Measurements from ENCODE around the gene CES2. TPM values are rescaled to one million over a fixed set of nuclear protein-coding genes. Genes with fewer than 3 reads are reported as not detected.
A peak's percentile ranks its signal among the peaks of the same experiment; 100 is the strongest.

The CES2 gene
- total RNA-seq, 1 donor, result 42.3 TPM

DNA sequence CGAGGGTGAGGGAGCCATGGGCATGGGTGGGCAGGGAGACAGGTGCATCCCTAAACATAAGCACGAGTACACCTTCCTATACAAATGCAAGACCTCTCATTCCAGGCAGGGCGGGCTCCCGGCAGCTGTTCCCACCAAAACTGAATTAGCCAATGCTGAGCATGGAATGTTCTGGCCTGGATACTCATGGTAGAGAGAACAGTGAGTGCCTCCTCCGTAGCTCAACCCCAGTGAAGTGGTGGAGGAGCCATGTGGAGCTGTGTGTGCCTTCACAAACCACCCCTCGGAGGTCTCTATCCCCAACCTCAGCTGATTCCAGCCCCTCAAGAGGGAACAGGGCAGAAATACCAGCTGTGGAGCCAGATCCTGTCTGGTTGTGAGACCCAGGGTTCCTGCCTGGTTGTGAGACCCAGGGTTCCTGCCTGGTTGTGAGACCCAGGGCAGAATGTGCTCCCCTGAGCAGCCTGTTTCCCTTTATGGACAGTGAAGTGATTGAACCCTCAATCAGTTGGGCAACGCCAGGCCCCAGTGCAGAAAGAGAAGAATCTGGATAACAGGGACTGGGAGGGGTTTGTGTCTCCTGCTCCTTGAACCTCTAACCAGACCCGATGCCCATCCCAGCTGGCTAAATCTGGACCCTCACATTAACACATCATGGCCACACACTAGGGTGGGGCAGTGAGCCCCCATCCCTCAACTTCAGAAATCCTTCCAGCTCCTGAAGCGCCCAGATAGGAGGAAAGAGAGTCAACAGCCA, 14.2 kb upstream of the CES2 start:
- DNase-seq (ENCODE audit: insufficient read length, low spot score, missing footprints), result peak; percentile 62
- Histone ChIP-seq H3K36me3 (ENCODE audit: insufficient read depth, low read length) (no peaks in the 10 kb centered on the region), H3K9me3 (ENCODE audit: low read depth, low read length) (no peaks in the 10 kb centered on the region), H3K4me1 (ENCODE audit: insufficient read depth, low read length) (peaks cover 22% of the 10 kb centered on the region), H3K79me2 (ENCODE audit: insufficient read depth, low read length) (no peaks in the 10 kb centered on the region), H4K20me1 (ENCODE audit: insufficient read depth, low read length) (no peaks in the 10 kb centered on the region), H3K27ac (ENCODE audit: low read depth, low read length) (no peak overlapping the region), H3K27me3 (ENCODE audit: insufficient read depth, low read length) (peaks cover 47% of the 10 kb centered on the region), H3K4me2 (ENCODE audit: insufficient read depth, low read length) (no peak overlapping the region), H3K4me3 (ENCODE audit: insufficient read depth, low read length) (no peak overlapping the region), H2AFZ (ENCODE audit: low read length) (no peak overlapping the region)
- TF ChIP-seq, protein P1, sequence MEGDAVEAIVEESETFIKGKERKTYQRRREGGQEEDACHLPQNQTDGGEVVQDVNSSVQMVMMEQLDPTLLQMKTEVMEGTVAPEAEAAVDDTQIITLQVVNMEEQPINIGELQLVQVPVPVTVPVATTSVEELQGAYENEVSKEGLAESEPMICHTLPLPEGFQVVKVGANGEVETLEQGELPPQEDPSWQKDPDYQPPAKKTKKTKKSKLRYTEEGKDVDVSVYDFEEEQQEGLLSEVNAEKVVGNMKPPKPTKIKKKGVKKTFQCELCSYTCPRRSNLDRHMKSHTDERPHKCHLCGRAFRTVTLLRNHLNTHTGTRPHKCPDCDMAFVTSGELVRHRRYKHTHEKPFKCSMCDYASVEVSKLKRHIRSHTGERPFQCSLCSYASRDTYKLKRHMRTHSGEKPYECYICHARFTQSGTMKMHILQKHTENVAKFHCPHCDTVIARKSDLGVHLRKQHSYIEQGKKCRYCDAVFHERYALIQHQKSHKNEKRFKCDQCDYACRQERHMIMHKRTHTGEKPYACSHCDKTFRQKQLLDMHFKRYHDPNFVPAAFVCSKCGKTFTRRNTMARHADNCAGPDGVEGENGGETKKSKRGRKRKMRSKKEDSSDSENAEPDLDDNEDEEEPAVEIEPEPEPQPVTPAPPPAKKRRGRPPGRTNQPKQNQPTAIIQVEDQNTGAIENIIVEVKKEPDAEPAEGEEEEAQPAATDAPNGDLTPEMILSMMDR (IDR thresholded peaks at IDR 0.05; ENCODE audit: extremely low read depth, low read depth, low read length), result no peak

DNA sequence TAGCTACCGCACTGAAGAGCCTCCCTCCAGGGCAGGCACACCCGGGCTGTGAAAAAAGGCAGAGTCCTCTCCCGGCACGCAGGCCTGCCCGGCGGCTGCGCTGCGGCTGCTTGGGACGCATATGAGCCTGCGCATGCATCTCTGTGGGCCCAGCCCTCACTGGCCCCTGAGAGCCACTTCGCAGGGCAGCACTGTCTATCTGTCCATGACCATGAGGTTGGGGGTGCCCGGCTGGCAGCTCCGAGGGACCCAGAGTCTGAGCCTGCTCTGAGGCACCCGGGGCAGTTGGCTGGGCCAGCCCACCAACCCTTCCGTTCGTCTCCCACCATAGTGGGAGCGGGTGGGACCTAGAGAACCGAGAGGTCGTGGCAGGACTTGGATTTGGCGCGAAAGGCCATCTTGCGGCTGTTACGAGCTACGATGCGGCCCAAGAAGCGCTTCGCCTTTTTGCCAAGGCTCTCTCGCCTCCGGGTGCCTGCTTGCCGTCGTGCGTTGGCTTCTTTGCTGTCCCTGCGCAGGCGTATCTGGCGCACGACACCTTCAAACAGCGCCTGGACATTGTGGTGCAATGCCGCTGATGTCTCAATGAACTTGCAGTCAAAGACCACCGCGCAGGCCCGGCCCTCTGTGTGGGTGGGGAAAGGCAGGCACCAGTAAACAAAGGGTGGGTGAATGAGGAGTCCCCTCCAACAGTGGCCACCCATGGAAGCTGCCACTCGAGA, 13.4 kb upstream of the CES2 start:
- no peak overlapping the region for H3K27ac ChIP-seq (ENCODE audit: low read depth, low read length)

DNA sequence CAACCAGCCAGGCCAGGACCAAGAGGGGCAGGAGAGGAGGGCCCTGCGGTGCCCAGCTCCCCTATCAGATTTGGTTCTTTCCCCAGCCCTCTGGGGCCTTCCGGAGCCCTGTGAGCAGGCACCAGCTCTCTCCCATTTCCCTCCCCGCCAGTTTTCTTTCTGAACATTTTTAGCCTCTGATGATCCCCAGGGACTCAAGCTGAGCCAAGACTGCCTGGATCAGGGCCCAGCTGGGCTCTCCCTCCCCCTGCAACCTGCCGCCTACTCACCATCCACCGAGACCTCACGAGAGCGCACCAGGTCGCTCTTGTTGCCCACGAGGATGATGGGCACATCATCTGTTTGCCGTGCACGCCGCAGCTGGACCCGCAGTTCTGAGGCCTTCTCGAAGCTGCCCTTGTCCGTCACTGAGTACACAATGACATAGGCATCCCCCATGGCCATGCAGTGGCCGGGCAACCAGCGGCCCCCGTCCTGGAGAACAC, 12.0 kb upstream of the CES2 start:
- Histone ChIP-seq H3K4me3 (ENCODE audit: insufficient read depth, low read length) (peak overlapping the region; percentile 46), H3K27me3 (ENCODE audit: insufficient read depth, low read length) (peaks cover 44% of the 10 kb centered on the region), H3K9me3 (ENCODE audit: low read depth, low read length) (no peaks in the 10 kb centered on the region), H3K79me2 (ENCODE audit: insufficient read depth, low read length) (no peaks in the 10 kb centered on the region), H3K4me1 (ENCODE audit: insufficient read depth, low read length) (peaks cover 43% of the 10 kb centered on the region), H3K36me3 (ENCODE audit: insufficient read depth, low read length) (no peaks in the 10 kb centered on the region), H3K27ac (ENCODE audit: low read depth, low read length) (no peak overlapping the region), H2AFZ (ENCODE audit: low read length) (no peak overlapping the region), H4K20me1 (ENCODE audit: insufficient read depth, low read length) (no peaks in the 10 kb centered on the region), H3K4me2 (ENCODE audit: insufficient read depth, low read length) (peak overlapping the region; percentile 53)
- peak; percentile 98 for DNase-seq (ENCODE audit: insufficient read length, low spot score, missing footprints)
- TF ChIP-seq, protein P1 (IDR thresholded peaks at IDR 0.05; ENCODE audit: extremely low read depth, low read depth, low read length), result no peak

More for the DNA sequence above, 13.4 kb upstream of the CES2 start:
- H3K79me2 ChIP-seq (ENCODE audit: insufficient read depth, low read length), result no peaks in the 10 kb centered on the region
- H3K9me3 ChIP-seq (ENCODE audit: low read depth, low read length), result no peaks in the 10 kb centered on the region
- H4K20me1 ChIP-seq (ENCODE audit: insufficient read depth, low read length), result no peaks in the 10 kb centered on the region
- peaks cover 30% of the 10 kb centered on the region for H3K4me1 ChIP-seq (ENCODE audit: insufficient read depth, low read length)
- H3K27me3 ChIP-seq (ENCODE audit: insufficient read depth, low read length), result peaks cover 44% of the 10 kb centered on the region
- peak; percentile 87 for DNase-seq (ENCODE audit: insufficient read length, low spot score, missing footprints)
- no peaks in the 10 kb centered on the region for H3K36me3 ChIP-seq (ENCODE audit: insufficient read depth, low read length)
- H3K4me3 ChIP-seq (ENCODE audit: insufficient read depth, low read length), result no peak overlapping the region
- H2AFZ ChIP-seq (ENCODE audit: low read length), result no peak overlapping the region
- H3K4me2 ChIP-seq (ENCODE audit: insufficient read depth, low read length), result no peak overlapping the region
- TF ChIP-seq, protein P1 (IDR thresholded peaks at IDR 0.05; ENCODE audit: extremely low read depth, low read depth, low read length), result no peak

DNA sequence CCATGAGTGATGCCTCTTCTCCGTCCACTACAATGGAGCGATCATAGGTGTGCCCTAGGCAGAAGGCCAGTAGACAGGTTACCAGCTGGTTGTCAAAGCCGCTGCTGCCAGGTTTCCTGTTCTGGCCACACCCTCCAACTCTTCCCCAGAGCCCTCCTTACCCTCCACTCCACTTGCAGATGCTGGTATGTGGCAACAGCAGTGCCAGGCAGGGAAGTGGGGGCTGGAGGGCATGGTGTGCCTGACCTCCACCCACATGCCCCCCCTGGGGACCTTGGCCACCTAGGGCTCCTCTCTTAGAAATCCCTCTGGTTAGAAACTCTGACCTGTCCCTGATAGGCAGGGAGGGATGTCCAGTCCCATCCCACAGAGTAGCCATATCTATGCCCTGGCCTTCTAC, 11.4 kb upstream of the CES2 start:
- TF ChIP-seq, protein P1 (IDR thresholded peaks at IDR 0.05; ENCODE audit: extremely low read depth, low read depth, low read length), result no peak

More for the DNA sequence above, 11.4 kb upstream of the CES2 start:
- H3K36me3 ChIP-seq (ENCODE audit: insufficient read depth, low read length), result no peaks in the 10 kb centered on the region
- H3K79me2 ChIP-seq (ENCODE audit: insufficient read depth, low read length), result no peaks in the 10 kb centered on the region
- H4K20me1 ChIP-seq (ENCODE audit: insufficient read depth, low read length), result no peaks in the 10 kb centered on the region
- peaks cover 43% of the 10 kb centered on the region for H3K27me3 ChIP-seq (ENCODE audit: insufficient read depth, low read length)
- no peak overlapping the region for H3K27ac ChIP-seq (ENCODE audit: low read depth, low read length)
- H3K4me3 ChIP-seq (ENCODE audit: insufficient read depth, low read length), result peak overlapping the region; percentile 46
- peak overlapping the region; percentile 53 for H3K4me2 ChIP-seq (ENCODE audit: insufficient read depth, low read length)
- no peaks in the 10 kb centered on the region for H3K9me3 ChIP-seq (ENCODE audit: low read depth, low read length)
- H3K4me1 ChIP-seq (ENCODE audit: insufficient read depth, low read length), result peaks cover 47% of the 10 kb centered on the region
- no peak overlapping the region for H2AFZ ChIP-seq (ENCODE audit: low read length)
- DNase-seq (ENCODE audit: insufficient read length, low spot score, missing footprints), result peak; percentile 60

All from osteoblast (primary cell).